ENCODE measurements around the gene RIBC2. TPM values are rescaled to one million over a fixed set of nuclear protein-coding genes. Genes with fewer than 3 reads are reported as not detected.

Gene RIBC2
- total RNA-seq, 4 donors from 2014 or later: not detected

DNA sequence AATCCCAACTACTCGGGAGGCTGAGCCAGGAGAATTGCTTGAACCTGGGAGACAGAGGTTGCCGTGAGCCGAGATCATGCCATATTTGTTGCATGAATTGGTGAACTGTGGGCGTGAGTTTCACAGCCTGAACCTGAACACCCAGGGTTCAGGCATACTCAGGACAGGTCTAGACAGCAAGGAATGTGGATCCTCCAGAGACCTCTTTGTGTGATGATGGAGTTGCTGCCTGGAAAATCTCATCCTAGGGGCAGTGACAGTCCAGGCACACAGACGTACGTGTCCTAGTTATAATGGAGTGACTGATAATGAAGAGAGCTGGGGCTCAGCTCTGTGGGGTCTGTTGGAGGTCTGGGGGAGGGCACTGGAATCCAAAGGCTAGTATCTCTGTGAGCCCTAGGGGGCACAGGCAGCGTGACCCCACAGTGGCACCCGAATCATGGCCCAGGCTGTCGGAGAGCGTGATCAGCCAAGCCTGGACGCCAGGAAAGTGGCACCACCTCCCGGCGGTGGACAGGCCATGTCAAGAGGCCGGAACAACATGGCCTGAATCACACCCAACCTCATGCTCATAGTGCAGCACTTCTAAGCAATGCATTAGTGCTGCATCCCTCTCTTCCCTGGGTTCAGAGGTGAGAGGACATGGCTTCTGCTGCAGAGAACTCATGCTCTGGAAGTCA is 31.7 kb downstream of the RIBC2 start:
- TF ChIP-seq, protein P1, sequence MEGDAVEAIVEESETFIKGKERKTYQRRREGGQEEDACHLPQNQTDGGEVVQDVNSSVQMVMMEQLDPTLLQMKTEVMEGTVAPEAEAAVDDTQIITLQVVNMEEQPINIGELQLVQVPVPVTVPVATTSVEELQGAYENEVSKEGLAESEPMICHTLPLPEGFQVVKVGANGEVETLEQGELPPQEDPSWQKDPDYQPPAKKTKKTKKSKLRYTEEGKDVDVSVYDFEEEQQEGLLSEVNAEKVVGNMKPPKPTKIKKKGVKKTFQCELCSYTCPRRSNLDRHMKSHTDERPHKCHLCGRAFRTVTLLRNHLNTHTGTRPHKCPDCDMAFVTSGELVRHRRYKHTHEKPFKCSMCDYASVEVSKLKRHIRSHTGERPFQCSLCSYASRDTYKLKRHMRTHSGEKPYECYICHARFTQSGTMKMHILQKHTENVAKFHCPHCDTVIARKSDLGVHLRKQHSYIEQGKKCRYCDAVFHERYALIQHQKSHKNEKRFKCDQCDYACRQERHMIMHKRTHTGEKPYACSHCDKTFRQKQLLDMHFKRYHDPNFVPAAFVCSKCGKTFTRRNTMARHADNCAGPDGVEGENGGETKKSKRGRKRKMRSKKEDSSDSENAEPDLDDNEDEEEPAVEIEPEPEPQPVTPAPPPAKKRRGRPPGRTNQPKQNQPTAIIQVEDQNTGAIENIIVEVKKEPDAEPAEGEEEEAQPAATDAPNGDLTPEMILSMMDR (IDR thresholded peaks at IDR 0.05; ENCODE audit: low read depth): no peak

DNA sequence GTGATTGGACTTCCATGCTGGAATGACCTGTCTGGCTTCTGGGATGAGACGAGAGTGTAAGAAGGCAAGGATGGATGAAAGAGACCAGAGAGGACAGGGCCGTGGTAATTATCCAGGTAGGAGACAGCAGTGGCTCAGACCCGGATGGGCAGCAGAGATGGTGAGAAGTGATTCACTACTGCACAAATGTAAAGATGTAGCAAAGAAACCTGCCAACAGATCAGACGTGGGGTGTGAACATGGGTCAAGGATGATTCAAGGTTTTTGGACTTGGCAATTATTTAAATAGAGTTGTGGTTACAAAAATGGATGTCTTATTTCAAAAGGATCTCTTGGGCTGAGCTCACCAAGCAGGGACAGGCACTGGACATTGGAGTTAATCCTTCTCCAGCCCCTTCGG is 32.7 kb downstream of the RIBC2 start:
- TF ChIP-seq, protein P1 (IDR thresholded peaks at IDR 0.05; ENCODE audit: low read depth): no peak

DNA sequence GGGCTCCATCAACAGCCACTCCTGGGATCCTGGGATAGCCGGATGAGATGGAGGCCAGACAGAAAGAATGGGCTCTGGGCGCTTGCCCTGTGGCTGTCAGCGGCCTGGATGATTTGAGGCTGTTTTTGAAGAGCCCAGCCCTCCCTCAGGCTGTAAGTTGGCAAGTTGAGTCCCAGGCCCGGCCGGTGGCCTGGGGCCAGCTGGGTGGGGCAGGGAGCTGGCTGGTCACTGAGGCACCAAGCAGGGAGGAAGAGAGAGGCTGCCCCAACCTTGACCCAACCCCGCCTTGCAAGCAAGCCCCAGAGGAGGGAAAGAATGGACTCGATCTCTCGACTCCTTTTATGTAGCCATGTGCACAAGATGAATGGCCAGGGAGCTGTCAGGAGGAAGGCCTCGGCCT is 34.9 kb downstream of the RIBC2 start:
- TF ChIP-seq, protein P1 (IDR thresholded peaks at IDR 0.05; ENCODE audit: low read depth): no peak

DNA sequence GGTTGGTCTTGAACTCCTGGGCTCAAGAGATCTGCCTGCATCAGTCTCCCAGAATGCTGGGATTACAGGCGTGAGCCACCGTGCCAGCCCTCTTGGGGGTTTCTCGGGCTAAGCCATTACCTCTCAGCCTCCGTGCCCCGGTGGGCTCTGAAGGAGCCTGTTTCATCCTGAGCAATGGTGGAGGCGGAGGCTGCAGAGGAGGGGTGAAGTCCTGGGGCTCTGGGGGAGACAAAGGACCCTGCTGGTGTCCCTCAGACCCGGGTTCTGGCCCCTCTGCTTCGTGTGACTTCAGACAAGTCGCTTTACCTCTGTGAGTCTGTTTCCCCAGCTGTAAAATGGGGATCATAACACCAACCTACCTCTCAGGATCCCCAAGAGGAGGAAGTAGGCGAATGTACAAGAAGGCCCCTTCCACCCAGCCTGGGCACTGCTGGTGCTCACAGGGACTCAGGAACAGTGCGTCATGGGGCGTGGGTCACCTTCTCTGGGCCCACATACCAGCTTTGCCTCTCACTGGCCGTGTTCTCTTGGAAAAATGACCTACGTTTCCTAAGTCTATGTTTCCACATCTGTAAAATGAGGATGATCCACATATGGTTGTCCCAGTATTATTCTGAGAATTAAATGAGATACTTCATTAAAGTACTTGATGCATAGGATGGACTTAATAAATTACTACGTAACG is 36.8 kb downstream of the RIBC2 start:
- TF ChIP-seq, protein P1 (IDR thresholded peaks at IDR 0.05; ENCODE audit: low read depth): no peak

DNA sequence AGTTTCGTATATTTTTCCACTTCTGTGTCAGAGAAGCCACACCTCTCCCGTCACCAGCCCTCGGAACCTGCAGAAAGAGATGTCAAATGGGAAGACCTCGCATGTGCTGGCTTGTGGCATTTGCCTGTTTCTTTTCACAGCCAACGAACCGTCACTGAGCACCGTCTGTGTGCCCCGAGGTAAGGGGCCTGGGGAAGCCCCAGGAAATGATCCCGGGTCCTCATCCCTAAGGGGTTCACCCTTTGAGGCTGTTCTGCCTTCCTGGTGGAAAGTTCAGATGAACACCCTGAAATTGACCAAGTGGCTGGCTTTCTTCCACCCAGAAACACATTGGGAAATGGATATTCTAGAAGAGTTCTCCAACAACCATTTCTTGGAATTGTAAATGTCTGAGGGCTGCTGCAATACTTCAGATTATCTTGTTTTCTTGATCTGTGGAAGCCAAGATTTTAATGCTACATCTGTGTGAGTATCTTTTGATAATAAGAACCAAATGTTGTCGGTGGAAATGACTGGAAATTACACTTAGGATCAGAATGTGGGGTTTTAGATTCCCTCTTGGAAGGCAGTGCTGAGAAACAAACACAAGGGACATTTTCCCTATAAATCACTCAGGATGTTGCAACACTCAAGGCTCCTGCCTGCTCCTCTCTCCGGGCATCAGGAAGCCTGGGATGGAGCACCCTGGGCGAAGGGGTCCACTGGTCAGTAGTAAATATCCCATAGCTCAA is 37.6 kb downstream of the RIBC2 start:
- TF ChIP-seq, protein P1 (IDR thresholded peaks at IDR 0.05; ENCODE audit: low read depth): no peak

DNA sequence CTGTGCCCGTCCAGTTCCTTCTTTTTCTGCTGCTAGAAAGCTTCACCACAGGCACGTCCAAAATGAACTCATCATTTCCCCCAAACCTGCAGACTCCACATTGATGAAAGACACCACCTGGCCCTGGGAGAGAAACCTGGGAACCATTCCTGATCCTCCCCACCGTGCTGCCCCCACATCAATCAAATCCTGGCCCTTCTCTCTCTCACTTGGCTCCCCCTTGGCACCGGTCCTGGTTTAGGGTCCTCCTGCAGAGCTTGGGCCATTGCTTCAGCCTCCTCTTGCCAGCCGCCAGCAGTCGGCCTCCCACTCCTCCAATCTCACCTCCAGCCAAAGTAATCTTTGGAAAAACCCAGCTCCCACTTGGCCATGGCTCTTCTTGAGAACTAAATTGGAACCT is 38.5 kb downstream of the RIBC2 start:
- TF ChIP-seq, protein P1 (IDR thresholded peaks at IDR 0.05; ENCODE audit: low read depth): no peak

All from subcutaneous adipose tissue (tissue), 4 donors.